ENCODE measurements around the gene RRBP1. TPM values are rescaled to one million over a fixed set of nuclear protein-coding genes. Genes with fewer than 3 reads are reported as not detected.

RRBP1 gene
- total RNA-seq, 2 donors from 2014 or later: 402 to 509 TPM

DNA sequence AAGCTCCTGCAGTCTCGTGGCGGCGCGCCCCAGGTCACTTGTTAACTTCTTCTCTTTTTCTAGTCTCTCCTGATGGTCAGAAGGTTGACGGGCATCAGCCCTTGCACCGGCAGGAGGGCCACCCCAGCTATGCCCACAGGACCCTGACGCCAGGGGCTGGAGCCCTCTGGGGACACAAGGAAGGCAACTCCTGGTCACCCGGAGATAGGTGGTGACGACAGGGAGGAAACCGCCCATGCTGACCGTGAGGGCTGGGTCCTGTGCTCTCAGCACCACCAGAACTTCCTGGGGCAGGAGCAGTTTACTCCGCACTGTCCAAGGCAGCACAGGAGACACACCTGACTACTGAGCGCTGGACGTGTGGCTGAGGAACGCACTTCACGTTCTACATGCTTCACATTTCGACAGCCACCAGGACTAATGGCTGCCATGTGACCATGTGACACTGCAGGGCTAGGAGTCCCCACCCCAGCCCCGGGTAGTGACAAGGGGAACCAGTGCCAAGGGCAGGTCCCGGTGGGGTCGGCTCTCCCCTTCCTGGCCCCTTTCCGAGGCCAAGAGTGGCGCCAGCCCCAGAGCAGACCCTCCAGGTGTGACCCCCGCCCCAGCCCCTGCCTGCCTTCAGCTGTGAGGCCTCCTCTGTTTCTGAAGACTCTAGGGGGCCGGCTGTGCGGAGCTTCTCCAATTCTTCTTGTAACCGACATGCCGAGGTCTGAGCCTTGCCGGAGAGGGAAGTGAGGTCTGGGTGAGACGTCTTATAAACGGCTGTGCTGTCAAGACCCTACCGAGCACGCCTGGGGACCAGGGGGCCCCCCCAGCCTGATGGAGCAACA is 67.0 kb downstream of the RRBP1 start:
- TF ChIP-seq, protein P1, sequence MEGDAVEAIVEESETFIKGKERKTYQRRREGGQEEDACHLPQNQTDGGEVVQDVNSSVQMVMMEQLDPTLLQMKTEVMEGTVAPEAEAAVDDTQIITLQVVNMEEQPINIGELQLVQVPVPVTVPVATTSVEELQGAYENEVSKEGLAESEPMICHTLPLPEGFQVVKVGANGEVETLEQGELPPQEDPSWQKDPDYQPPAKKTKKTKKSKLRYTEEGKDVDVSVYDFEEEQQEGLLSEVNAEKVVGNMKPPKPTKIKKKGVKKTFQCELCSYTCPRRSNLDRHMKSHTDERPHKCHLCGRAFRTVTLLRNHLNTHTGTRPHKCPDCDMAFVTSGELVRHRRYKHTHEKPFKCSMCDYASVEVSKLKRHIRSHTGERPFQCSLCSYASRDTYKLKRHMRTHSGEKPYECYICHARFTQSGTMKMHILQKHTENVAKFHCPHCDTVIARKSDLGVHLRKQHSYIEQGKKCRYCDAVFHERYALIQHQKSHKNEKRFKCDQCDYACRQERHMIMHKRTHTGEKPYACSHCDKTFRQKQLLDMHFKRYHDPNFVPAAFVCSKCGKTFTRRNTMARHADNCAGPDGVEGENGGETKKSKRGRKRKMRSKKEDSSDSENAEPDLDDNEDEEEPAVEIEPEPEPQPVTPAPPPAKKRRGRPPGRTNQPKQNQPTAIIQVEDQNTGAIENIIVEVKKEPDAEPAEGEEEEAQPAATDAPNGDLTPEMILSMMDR (IDR thresholded peaks at IDR 0.05): no peak
- Histone ChIP-seq H3K9me3 (no peaks in the 10 kb centered on the region), H3K4me3 (no peak overlapping the region), H3K27me3 (no peaks in the 10 kb centered on the region), H3K9ac (ENCODE audit: low read depth in 2 of 2, low read length in 2 of 2) (no peak overlapping the region), H3K27ac (peak overlapping the region; percentile 50), H3K4me1 (peaks cover 22% of the 10 kb centered on the region), H3K36me3 (peaks cover 13% of the 10 kb centered on the region)
- DNase-seq: peak; percentile 29
- intact Hi-C loops (cut with DNase I): loop anchor here (5.0 kb wide), 1 partner anchor 43 kb away; the partner anchor contains the start of gene DSTN

GRCh38 chr20:17614176-17614811 is 67.7 kb downstream of the RRBP1 start:
- intact Hi-C loops (cut with DNase I): loop anchor here (5.0 kb wide), 1 partner anchor 42 kb away; the partner anchor contains the start of gene DSTN
- Histone ChIP-seq H3K9me3 (no peaks in the 10 kb centered on the region), H3K27ac (peak overlapping the region; percentile 50), H3K4me3 (no peak overlapping the region), H3K4me1 (peaks cover 22% of the 10 kb centered on the region), H3K9ac (ENCODE audit: low read depth in 2 of 2, low read length in 2 of 2) (peak overlapping the region in 1 of 2 donors; percentile 12), H3K27me3 (no peaks in the 10 kb centered on the region), H3K36me3 (peaks cover 6% of the 10 kb centered on the region)
- peak; percentile 84 for DNase-seq
- TF ChIP-seq, protein P1 (IDR thresholded peaks at IDR 0.05): no peak

GRCh38 chr20:17613328-17614175 is 68.5 kb downstream of the RRBP1 start:
- Histone ChIP-seq H3K36me3 (peaks cover 3% of the 10 kb centered on the region), H3K9me3 (no peaks in the 10 kb centered on the region)
- peak; percentile 42 for DNase-seq

GRCh38 chr20:17612992-17613327 is 69.1 kb downstream of the RRBP1 start:
- no peaks in the 10 kb centered on the region for H3K9me3 ChIP-seq
- H3K9ac ChIP-seq (ENCODE audit: low read depth in 2 of 2, low read length in 2 of 2): no peak overlapping the region
- peaks cover 3% of the 10 kb centered on the region for H3K36me3 ChIP-seq
- TF ChIP-seq, protein P1 (IDR thresholded peaks at IDR 0.05): no peak
- intact Hi-C loops (cut with DNase I): loop anchor here (5.0 kb wide), 1 partner anchor 41 kb away; the partner anchor contains the start of gene DSTN
- no peak overlapping the region for H3K4me3 ChIP-seq
- H3K4me1 ChIP-seq: peaks cover 22% of the 10 kb centered on the region
- peak; percentile 27 for DNase-seq
- H3K27ac ChIP-seq: peak overlapping the region; percentile 23
- no peaks in the 10 kb centered on the region for H3K27me3 ChIP-seq

More at GRCh38 chr20:17613328-17614175, 68.5 kb downstream of the RRBP1 start:
- TF ChIP-seq, protein P1 (IDR thresholded peaks at IDR 0.05): no peak
- intact Hi-C loops (cut with DNase I): loop anchor here (5.0 kb wide), 1 partner anchor 41 kb away; the partner anchor contains the start of gene DSTN
- Histone ChIP-seq H3K4me1 (peaks cover 22% of the 10 kb centered on the region), H3K27ac (peak overlapping the region; percentile 50), H3K4me3 (no peak overlapping the region), H3K9ac (ENCODE audit: low read depth in 2 of 2, low read length in 2 of 2) (no peak overlapping the region), H3K27me3 (no peaks in the 10 kb centered on the region)

All from colonic mucosa (tissue), 4 donors.